Stimulated activated CD8-positive, alpha-beta memory T cell treated with anti-CD3 and anti-CD28 coated beads, Interleukin-15, amount 100 ng/mL, for 48 hours (primary cell): ENCODE measurements around the gene KLHL7.
"Not testable (repeated sequence)": the region's sequence is repeated elsewhere in the genome, so short reads cannot be mapped to it uniquely, and the experiment has no call there.

ENCODE experiments used
- DNase-seq, 2 donors: peaks; one replicate each; pipeline ENCODE4 v3.0.0-alpha.2; 2020; ENCODE audit warnings: low read depth in 2 of 2

The KLHL7 gene

DNA sequence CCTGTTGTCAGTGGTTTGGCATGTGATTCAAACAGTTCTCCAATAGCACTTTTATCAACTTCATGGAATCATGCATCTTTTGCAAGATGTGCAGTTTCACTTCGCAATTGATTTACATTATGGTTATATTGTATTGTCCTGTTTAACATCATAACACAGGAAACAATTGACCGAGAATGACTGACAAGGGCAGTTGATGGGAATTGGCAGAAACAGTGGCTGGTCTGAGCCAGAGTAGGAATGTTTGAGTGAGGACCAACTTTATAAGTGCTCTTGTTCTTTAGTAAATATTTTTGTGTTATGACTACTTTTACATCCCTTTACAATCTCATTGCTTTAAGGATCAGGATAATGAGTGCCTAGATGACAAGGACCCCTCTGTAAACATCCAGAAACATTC, 2.2 kb downstream of the KLHL7 start:
- no peak for DNase-seq

- no peak for DNase-seq
Observed at GRCh38 chr7:23108995-23109394, 3.4 kb downstream of the KLHL7 start.

- DNase-seq, result no peak
Observed at GRCh38 chr7:23109470-23109869, 3.9 kb downstream of the KLHL7 start.

- DNase-seq, result no peak
Observed at GRCh38 chr7:23114896-23115295, 9.3 kb downstream of the KLHL7 start.

DNA sequence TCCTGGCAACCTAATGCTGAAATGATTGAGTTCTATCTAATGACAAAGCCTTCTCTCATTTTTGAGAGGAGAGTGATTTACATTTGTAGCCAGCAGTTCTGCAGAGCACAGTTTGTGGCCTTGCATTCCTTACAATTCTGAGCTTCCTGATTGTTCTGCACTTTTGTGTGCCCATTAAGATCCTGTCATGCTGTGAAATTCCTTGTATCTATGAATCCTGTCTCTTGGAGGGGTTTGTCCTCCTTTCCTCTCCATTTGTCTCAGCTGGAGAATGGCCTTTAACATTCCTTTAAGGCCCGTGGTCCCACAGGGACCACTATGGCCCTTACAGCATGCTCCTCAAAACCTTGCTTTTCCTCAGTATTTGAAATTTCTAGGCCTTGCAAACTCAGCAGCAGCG, 10.4 kb downstream of the KLHL7 start:
- DNase-seq, result no peak

- DNase-seq, result no peak
Observed at GRCh38 chr7:23117841-23118240, 12.3 kb downstream of the KLHL7 start.

- no peak for DNase-seq
Observed at GRCh38 chr7:23120106-23120505, 14.5 kb downstream of the KLHL7 start.

- DNase-seq, result no peak
Observed at GRCh38 chr7:23121165-23121564, 15.6 kb downstream of the KLHL7 start.

GRCh38 chr7:23123007-23123406, 17.4 kb downstream of the KLHL7 start:
- no peak for DNase-seq

DNA sequence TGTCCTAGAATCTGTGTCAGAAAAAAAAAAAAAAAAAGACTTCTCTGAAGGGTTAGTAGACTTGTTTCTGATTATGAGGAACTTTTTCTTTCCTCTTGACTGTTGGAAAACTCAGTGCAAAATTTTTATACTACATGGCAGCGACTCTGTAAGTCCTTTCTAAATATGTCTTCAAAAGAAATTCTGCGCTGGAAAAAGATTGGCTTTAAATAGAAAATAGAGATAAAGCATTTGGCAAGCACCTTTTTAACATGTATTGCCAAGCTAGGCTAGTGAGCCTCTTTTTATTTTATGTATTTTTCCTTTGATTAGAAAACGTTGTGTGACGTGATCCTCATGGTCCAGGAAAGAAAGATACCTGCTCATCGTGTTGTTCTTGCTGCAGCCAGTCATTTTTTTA, 17.9 kb downstream of the KLHL7 start:
- DNase-seq, result no peak

- DNase-seq, result no peak
Observed at GRCh38 chr7:23129036-23129435, 23.5 kb downstream of the KLHL7 start.

GRCh38 chr7:23131799-23132198, 26.2 kb downstream of the KLHL7 start:
- DNase-seq, result not testable (repeated sequence)

DNA sequence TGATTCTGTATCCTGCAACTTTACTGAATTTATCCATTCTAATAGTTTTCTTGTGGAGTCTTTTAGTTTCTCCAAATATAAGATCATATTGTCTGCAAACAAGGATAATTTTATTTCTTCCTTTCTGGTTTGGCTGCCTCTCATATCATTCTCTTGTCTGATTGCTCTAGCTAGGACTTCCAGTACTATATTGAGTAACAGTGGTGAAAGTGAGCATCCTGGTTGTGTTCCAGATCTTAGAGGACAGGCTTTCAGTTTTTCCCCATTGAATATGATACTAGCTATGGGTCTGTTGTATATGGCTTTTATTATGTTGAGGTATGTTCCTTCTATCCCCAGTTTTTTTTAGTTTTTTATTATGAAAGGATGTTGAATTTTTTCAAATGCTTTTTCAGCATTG, 28.2 kb downstream of the KLHL7 start:
- no peak for DNase-seq

GRCh38 chr7:23135755-23136154, 30.2 kb downstream of the KLHL7 start:
- no peak for DNase-seq

GRCh38 chr7:23136216-23136615, 30.6 kb downstream of the KLHL7 start:
- DNase-seq, result no peak

DNA sequence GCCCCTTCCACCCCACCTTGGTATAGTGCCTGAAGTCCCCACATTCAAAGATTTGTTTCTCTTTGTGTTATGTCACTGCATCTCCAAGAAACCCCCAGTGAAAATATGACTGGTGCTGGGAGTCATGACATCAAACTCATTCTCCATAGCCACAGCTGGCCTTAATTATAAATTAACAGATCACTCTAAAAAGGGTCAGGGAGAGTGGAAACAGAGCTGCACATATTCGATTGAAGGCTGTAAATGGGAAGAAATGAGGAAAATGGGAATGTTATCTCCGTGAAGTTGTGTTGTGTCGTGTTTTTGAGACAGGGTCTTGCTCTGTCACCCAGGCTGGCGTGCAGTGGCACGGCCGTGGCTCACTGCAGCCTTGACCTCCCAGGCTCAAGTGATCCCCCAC, 52.1 kb downstream of the KLHL7 start:
- no peak for DNase-seq

- DNase-seq, result no peak
Observed at GRCh38 chr7:23158546-23158945, 53.0 kb downstream of the KLHL7 start.

DNA sequence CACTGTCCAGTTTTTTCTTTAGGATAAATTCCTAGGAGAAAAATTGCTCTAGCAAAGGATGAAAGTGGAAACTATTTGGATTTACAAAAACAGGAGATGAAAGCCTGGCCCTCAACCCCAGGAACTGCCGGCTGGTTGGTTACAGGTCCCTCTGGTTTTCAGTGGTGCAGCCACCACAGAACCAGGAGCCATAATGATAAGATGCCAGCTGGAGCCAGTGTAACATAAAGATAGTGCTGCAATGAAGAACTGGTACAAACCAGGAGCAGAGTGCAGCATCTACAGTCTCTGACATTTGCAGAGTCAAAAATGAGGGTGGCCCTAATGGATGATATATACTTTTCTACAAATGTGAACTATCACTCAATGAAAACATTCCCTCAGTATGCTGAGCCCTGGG, 55.9 kb downstream of the KLHL7 start:
- no peak for DNase-seq

DNA sequence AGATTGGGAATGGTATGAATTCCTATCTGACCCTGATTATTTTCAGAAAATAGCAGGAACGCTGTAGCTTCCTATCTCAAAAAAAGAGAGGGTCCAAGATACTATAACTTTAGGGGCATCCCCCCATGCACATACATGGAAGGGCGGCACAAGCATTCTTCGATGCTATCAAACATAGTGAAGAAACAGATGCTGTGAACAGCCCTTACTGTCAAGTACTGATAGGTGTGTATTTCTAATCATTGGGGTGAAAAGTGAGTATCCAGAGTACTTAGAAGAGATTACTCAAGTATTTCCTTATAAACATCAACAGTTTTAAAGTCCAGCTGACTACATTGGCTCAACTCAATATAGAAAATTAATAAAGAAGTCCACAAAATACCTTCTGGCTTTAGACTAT, 59.3 kb downstream of the KLHL7 start:
- DNase-seq, result no peak

GRCh38 chr7:23165316-23165715, 59.7 kb downstream of the KLHL7 start:
- no peak for DNase-seq

DNA sequence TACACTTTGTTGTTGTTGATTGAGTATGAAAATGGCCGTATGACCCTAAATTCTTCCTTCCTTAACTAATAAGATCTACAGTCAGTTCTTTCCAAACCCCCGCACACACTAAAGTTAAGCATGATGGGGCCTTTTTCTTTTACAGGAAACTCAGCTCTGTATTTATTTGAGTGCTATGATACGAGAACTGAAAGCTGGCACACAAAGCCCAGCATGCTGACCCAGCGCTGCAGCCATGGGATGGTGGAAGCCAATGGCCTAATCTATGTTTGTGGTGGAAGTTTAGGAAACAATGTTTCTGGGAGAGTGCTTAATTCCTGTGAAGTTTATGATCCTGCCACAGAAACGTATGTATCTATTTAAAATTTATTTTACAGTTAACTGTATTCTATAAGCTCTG, 62.1 kb downstream of the KLHL7 start:
- no peak for DNase-seq

DNA sequence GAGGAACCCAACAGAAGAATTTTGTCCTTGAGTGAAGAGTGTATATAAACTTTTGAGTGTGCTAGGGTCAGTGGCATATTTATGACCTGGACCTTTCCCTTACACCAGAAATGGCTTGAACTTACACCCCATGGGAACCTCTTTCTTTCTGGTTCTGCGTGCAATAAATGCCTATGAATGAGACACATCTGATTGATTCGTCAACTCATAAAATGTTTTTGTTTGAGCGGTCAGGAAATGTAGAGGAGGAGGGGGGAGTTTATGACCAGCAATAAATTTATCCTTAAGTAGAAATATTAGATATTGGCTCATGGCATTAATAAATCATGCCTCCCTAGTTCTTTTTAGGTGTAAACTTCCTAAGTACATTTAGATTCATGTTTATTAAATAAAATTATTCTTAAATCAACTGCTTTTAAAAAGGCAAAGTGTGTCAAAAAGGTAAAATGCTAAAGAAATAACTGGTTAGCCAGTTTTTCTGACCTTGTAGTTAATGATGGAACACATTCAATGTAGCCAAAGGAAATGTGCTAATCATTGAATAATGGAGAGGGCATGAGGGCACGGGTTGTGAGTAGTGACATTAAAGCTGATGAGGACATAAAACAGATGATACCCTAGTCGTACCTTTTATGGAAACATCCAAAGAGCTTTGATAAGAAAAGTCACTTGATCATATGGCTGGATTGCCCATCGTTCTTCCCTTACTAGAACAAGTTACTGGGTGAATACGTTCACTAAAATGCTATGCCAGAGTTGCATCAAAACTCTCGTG, 62.7 kb downstream of the KLHL7 start:
- no peak for DNase-seq

GRCh38 chr7:23175938-23176337, 70.4 kb downstream of the KLHL7 start:
- DNase-seq, result no peak
